DLD1 (cell line): Measurements from ENCODE around the gene LAMB1.
"Not testable (repeated sequence)": the region's sequence is repeated elsewhere in the genome, so short reads cannot be mapped to it uniquely, and the experiment has no call there.

Experiments
- in situ Hi-C: cut with HindIII; loops from 2 replicates; pipeline ENCODE4 v1.10.0; 2017; ENCODE audit warnings: low sequenced_read_pairs

The LAMB1 gene

GRCh38 chr7:107924841-107925504, 78.0 kb downstream of the LAMB1 start:
- in situ Hi-C loops, result no loop called here

- in situ Hi-C loops, result no loop called here
Measured at GRCh38 chr7:107922886-107923285, 80.1 kb downstream of the LAMB1 start.

DNA sequence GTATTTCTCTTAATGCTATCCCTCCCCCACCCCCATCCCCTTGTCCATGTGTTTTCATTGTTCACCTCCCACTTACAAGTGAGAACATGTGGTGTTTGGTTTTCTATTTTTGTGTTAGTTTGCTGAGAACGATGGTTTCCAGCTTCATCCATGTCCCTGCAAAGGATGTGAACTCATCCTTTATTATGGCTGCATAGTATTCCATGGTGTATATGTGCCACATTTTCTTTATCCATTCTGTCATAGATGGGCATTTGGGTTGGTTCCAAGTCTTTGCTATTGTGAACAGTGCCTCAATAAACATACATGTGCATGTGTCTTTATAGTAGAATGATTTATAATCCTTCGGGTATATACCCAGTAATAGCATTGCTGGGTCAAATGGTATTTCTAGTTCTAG, 81.1 kb downstream of the LAMB1 start:
- in situ Hi-C loops, result not testable (repeated sequence)

DNA sequence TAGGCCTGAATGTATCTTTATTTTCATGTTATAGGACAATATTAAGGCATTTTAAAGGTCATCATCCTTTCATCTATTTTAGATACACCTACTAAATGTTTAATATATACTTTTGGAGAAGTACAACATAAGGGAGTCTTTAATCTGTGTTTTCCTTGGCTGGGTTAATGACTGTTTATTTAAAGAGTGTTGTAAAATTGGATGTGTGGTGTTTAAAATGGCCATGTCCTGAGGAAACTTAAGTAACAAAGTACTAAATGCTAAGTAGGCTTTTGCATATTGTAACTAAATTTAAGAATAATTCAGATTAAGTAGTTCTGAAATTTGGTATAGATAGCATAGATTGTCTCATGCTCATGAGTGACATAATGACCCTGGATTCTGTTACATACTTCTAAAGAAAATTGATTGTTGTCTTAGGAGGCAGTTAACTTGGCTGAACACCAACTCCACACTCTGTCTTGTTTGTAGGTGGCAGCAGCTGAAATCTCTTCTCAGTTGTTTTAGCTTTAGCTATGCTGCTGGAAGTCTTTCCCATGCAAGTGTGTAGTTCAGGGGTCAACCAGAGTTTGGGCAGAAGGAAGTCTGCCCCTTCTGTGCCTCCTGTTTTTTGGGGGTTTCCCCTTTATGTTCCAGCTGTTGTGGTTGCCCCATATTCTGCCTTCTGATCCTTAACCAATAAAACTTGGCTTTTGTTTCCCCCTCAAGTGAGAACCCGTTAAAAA, 82.8 kb downstream of the LAMB1 start:
- in situ Hi-C loops, result no loop called here

DNA sequence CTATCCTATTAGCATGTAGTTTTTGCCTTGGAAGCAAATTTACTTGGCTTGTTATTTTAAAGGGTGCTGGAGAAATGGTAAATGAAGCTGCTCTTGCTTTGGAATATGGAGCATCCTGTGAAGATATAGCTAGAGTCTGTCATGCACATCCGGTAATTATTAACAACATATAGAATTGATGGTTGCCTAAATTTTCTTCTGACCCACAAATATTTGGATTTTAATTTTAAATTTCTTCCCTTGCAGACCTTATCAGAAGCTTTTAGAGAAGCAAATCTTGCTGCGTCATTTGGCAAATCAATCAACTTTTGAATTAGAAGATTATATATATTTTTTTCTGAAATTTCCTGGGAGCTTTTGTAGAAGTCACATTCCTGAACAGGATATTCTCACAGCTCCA, 84.0 kb downstream of the LAMB1 start:
- in situ Hi-C loops, result no loop called here

DNA sequence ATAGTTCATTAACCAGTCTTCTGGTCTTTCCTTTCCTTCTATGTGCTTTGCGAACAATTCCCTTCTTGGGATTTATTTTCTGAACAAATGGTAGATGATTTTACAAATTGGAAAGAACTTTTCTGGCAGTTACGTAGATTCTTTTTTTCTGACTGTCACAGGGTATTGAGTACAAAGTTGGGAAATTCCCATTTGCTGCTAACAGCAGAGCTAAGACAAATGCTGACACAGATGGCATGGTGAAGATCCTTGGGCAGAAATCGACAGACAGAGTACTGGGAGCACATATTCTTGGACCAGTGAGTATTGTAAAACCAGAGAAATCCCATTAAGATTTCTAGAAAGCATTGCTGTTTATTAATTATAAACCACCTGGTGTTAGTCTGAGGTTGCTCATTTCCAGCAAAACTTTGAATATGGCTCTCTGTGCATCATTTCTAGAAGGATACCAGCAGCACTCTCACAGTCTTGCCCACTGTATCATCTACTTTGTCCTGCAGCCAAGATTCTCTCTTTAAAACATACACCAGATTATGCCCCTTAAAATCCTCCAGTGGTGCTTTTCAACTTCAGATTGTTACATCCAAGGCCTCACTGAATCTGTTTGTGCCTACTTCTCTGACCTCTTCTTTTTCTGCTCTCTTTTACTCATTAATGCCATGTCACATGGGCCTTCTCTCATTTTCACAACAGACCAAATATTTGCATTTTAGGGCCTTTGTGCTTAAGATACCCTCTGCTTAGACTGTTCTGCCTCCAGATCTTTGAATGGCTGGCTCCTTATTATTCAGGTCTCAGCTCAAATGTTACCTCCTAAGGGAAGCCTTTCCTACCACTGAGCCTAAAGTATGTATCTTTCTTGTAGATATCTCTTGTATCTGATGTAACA, 85.0 kb downstream of the LAMB1 start:
- in situ Hi-C loops, result no loop called here

DNA sequence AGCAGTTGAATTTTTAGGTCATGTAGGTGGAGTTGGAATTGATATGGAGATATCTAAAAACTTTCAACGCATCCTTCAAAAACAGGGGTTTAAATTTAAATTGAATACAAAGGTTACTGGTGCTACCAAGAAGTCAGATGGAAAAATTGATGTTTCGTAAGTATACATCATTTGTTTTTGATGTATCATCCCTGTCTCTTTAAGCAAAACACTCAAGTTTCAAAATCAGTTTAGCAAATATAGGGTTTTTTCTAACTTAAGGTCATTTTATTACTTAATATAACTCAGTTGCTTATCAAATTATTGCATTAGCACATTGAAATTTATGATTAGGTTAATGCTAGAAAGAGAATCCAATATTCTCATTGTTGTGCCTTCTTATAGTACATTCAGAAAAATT, 87.4 kb downstream of the LAMB1 start:
- in situ Hi-C loops, result no loop called here

GRCh38 chr7:107914831-107915230, 88.1 kb downstream of the LAMB1 start:
- in situ Hi-C loops, result no loop called here

- in situ Hi-C loops, result no loop called here
Measured at GRCh38 chr7:107913851-107914250, 89.1 kb downstream of the LAMB1 start.

DNA sequence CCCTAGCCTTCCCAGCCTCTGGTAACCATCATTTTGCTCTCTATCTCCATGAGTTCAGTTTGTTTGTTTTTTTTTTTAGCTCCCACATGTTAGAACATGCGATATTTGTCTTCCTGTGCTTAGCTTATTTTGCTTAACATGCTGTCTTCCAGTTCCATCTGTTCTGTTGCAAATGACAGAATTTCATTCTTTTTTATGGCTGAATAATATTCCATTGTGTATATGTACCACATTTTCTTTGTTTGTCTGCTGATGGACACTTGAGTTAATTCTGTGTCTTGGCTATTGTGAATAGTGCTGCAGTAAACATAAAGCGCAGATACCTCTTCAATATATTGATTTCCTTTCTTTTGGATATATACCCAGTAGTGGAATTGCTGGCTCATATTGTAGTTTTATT, 91.0 kb downstream of the LAMB1 start:
- in situ Hi-C loops, result no loop called here

GRCh38 chr7:107909445-107909844, 93.5 kb downstream of the LAMB1 start:
- in situ Hi-C loops, result no loop called here

GRCh38 chr7:107907790-107908189, 95.2 kb downstream of the LAMB1 start:
- in situ Hi-C loops, result no loop called here

GRCh38 chr7:107902381-107902780, 100.6 kb downstream of the LAMB1 start:
- in situ Hi-C loops, result no loop called here

DNA sequence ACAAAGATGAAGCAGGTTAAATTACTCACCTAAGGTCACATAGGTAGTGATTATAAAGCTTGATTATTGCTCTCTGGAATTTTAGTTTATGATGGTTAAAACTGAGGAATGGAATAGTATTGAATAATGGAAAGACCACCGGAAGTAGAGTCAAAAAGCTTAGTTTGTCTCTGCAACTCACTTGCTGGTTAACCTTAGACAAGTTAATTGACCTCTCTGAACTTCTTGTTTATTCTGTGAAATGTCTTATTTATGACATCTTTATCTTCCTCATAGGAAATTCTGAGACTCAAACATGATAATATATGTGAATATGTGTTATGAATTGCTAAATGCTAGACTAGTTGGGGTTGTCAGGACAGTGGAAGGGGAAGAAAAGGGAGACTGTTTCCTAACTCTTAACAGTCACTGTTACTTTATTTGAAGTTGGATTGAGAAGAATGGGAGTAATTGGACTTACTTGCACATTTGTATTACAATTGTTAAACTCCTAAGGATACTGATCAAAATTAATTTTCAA, 102.4 kb downstream of the LAMB1 start:
- in situ Hi-C loops, result no loop called here

DNA sequence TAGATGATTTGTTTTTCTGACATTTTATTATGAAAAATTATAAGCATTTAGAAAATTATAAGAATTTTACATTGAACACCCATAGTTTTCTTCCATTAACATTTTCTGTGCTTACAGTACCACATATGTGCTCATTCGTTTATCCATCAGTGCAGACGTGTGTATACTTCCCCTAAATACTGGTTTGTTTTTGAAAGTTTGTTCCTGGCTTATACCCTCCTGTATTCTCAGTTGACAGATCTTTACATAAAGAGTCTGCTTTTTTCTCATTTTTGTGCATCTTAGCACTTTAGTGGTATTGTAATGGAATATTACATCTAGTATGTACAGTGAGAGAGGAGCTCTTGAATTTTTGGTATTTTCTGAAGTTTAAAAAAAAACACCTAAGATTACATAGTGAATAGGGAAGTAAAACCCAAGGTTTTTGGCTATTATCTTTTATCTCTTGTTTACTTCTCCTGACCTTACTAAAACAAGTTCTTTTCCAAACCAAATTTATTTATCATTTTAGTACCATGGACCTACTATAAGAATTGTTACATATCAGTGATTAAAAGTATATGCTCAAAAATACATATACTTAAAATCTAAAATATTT, 103.9 kb downstream of the LAMB1 start:
- in situ Hi-C loops, result no loop called here

DNA sequence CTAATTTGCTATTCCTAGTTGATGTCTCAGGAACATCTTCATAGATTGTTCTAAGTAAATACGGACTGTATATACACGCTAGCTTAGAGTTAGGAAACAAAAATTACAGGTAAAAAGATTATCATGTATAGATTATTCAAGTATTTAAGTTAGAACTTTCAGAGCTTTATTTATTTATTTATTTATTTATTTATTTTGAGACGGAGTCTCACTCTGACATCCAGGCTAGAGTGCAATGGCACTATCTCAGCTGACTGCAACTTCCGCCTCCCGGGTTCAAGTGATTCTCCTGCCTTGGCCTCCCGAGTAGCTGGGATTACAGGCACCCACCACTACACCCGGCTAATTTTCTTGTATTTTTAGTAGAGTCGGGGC, 110.6 kb downstream of the LAMB1 start:
- in situ Hi-C loops, result not testable (repeated sequence)

GRCh38 chr7:107891636-107892366, 111.2 kb downstream of the LAMB1 start:
- in situ Hi-C loops, result no loop called here

DNA sequence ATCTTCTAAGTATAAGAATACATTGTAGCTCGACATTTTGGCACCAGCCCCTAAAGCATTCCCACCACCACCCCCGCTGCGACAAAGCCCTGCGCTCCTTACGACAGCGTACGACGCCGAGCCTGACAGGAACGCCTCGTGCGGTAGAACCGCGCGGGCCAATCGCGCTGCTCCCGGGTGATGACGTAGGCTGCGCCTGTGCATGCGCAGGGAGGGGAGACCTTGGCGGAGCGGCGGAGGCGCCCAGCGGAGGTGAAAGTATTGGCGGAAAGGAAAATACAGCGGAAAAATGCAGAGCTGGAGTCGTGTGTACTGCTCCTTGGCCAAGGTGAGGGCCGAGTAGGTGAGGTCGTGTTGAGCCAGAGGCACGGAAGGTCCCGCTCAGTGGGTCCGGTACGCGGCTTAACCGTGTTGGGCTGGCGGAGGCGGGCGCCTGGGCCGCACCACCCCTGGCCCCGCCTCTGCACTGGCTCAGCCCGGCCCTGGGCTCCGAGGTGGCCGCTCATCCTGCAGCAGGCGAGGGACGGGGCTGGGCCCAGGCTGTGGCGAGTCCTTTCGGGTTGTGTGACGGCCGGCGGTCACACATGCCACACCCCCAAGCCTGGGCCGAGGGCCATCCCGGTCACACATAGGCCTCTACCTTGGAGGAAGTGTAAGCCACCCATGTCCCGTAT, 111.9 kb downstream of the LAMB1 start, which contains the start of gene DLD:
TSS of gene DLD (plus strand) at position 222 of the 674 bp plus-strand sequence. CDS start at position 290, 68 bp downstream.
- in situ Hi-C loops, result no loop called here

GRCh38 chr7:107890493-107890961, 112.4 kb downstream of the LAMB1 start:
- in situ Hi-C loops, result no loop called here

GRCh38 chr7:107889992-107890391, 113.0 kb downstream of the LAMB1 start:
- in situ Hi-C loops, result no loop called here
